ENCODE measurements around the gene SPRTN.

The SPRTN gene

DNA sequence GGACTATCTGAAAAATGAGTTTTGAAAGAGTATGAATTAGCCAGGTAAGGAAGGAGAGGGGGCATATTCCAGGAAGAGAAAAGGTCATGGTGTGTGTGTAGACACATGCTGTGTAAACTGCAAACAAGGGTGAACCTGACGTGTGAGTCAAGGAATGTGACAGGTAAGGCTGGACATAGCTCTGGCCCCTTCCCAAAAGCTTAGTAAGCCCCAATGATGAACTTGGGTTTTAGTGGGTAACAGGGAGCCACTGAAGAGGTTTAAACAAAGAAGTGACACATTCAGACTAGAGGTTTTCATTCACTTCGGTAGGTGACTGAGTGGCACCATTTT is 47.3 kb downstream of the SPRTN start:
- TF ChIP-seq, protein P1, sequence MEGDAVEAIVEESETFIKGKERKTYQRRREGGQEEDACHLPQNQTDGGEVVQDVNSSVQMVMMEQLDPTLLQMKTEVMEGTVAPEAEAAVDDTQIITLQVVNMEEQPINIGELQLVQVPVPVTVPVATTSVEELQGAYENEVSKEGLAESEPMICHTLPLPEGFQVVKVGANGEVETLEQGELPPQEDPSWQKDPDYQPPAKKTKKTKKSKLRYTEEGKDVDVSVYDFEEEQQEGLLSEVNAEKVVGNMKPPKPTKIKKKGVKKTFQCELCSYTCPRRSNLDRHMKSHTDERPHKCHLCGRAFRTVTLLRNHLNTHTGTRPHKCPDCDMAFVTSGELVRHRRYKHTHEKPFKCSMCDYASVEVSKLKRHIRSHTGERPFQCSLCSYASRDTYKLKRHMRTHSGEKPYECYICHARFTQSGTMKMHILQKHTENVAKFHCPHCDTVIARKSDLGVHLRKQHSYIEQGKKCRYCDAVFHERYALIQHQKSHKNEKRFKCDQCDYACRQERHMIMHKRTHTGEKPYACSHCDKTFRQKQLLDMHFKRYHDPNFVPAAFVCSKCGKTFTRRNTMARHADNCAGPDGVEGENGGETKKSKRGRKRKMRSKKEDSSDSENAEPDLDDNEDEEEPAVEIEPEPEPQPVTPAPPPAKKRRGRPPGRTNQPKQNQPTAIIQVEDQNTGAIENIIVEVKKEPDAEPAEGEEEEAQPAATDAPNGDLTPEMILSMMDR (conservative IDR thresholded peaks at IDR 0.05; ENCODE audit: low read depth, low read length) = no peak
- no peak overlapping the region for H3K4me3 ChIP-seq (ENCODE audit: low read depth, low read length)
- DNase-seq (ENCODE audit: low read depth) = no peak

- TF ChIP-seq, protein P1 (conservative IDR thresholded peaks at IDR 0.05; ENCODE audit: low read depth, low read length) = no peak
- no peak for DNase-seq (ENCODE audit: low read depth)
- no peak overlapping the region for H3K4me3 ChIP-seq (ENCODE audit: low read depth, low read length)
Measured at GRCh38 chr1:231386466-231386865, 48.4 kb downstream of the SPRTN start.

DNA sequence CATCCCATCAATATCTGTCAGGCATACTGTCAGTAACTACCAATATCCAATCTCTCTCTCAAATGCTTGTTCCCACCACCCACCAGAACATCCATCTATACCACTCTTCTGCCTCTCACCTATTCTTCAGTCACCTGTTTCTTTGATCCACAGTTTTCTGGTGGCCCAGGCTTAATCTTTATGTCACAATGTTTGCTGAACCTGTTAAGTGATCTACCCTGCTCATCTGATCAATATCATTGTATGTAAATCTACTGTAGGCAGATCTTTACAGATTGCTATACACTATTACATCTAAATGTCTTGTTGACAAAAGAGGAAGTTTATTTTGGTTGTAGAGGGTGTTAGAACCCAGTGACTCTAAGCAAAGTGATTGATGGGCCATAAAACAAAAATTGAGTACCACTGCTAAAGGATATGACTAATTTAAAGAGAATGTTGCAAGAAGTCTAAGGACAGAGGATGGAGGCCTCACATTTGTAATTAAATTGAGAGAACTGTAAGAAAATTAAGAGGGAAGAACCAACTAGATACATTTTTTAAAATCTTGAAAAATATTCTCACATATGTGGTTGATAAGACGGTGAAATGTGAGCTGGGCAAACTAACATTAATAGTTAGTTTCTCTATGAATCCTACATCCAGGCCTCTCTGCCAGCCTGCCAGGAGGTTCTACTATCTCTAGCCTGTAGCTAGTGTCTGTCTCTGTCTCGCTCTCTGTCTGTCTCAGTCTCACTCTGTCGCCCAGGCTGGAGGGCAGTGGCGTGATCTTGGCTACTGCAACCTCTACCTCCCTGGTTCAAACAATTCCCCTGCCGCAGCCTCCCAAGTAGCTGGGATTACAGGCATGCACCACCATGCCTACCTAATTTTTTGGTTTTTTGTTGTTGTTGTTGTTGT is 49.9 kb downstream of the SPRTN start:
- no peak for DNase-seq (ENCODE audit: low read depth)
- TF ChIP-seq, protein P1 (conservative IDR thresholded peaks at IDR 0.05; ENCODE audit: low read depth, low read length) = no peak
- H3K4me3 ChIP-seq (ENCODE audit: low read depth, low read length) = no peak overlapping the region

- H3K4me3 ChIP-seq (ENCODE audit: low read depth, low read length) = no peak overlapping the region
- TF ChIP-seq, protein P1 (conservative IDR thresholded peaks at IDR 0.05; ENCODE audit: low read depth, low read length) = no peak
- DNase-seq (ENCODE audit: low read depth) = peak; percentile 62
Measured at GRCh38 chr1:231390071-231390470, 52.0 kb downstream of the SPRTN start.

GRCh38 chr1:231392389-231393131 is 54.5 kb downstream of the SPRTN start:
- no peak for DNase-seq (ENCODE audit: low read depth)
- TF ChIP-seq, protein P1 (conservative IDR thresholded peaks at IDR 0.05; ENCODE audit: low read depth, low read length) = no peak
- no peak overlapping the region for H3K4me3 ChIP-seq (ENCODE audit: low read depth, low read length)

DNA sequence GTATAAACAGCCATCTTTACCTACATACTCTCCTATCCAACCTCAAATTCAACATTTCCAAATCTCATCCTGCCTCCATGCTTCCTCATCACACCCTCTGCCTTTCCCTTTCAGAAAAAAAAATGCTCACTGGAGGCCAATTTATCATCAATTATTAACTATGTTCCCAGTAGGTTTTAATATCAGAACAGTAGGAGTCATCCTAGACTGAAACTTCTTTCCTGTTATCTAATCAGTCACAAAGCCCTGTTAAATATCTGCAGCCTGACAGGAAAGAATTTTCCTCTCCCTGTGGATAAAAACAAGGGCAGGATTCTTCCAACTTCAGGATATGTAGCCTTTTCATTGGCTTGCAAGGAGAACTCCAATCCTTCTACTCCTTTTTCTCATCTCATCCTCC is 55.6 kb downstream of the SPRTN start:
- TF ChIP-seq, protein P1 (conservative IDR thresholded peaks at IDR 0.05; ENCODE audit: low read depth, low read length) = no peak
- no peak overlapping the region for H3K4me3 ChIP-seq (ENCODE audit: low read depth, low read length)
- no peak for DNase-seq (ENCODE audit: low read depth)

All from choroid plexus epithelial cell (primary cell).